MCF 10A (cell line): ENCODE data around the gene TCERG1L. TPM values are rescaled to one million over a fixed set of nuclear protein-coding genes. Genes with fewer than 3 reads are reported as not detected.

Experiments
- BruUV-seq: library from RNA; stranded (reverse); fragments of 400-500 nt; replicated peaks from 2 replicates; lab custom pipeline; 2021; lab: Mats Ljungman, UMichigan
- CTCF ChIA-PET: fragments of 300-600 bp; sonication (Branson Sonifier 250); formaldehyde crosslinking; extraction: SDS; loops from one replicate; lab custom pipeline; 2021; ENCODE audit warnings: antibody characterized with exemption, inconsistent platforms; lab: Yijun Ruan, JAX
- POLR2A ChIA-PET: fragments of 300-600, 350-650 bp; sonication (Branson Sonifier 250); formaldehyde crosslinking; extraction: SDS; loops from one replicate; lab custom pipeline; 2020; ENCODE audit warnings: antibody characterized with exemption, inconsistent platforms; lab: Yijun Ruan, JAX
- DNase-seq: peaks from one replicate; pipeline ENCODE4 v3.0.0-alpha.2; 2018; ENCODE audit not compliant: unreplicated experiment
- H3K27ac Mint-ChIP-seq: one replicate; pipeline ENCODE4 v1.8.0; 2022; ENCODE audit warnings: mild to moderate bottlenecking, low read depth, mixed read lengths; ENCODE audit not compliant: unreplicated experiment
- H3K27me3 Mint-ChIP-seq: one replicate; pipeline ENCODE4 v1.8.0; 2022; ENCODE audit warnings: mixed read lengths; ENCODE audit not compliant: insufficient read depth, unreplicated experiment
- H3K36me3 Mint-ChIP-seq: one replicate; pipeline ENCODE4 v1.8.0; 2022; ENCODE audit warnings: mild to moderate bottlenecking, moderate library complexity, mixed read lengths; ENCODE audit not compliant: insufficient read depth, unreplicated experiment
- H3K4me1 Mint-ChIP-seq: one replicate; pipeline ENCODE4 v1.8.0; 2022; ENCODE audit warnings: mixed read lengths; ENCODE audit not compliant: insufficient read depth, unreplicated experiment
- H3K4me3 Mint-ChIP-seq: one replicate; pipeline ENCODE4 v1.8.0; 2022; ENCODE audit warnings: mild to moderate bottlenecking, moderate library complexity, mixed read lengths; ENCODE audit not compliant: unreplicated experiment
- H3K9me3 Mint-ChIP-seq: one replicate; pipeline ENCODE4 v1.8.0; 2022; ENCODE audit warnings: mixed read lengths; ENCODE audit not compliant: unreplicated experiment
- intact Hi-C: fragments of 100-400 bp; cut with micrococcal nuclease; formaldehyde crosslinking; loops from 2 replicates; pipeline ENCODE4 v1.14.1; 2022
- total RNA-seq: library from RNA; stranded (reverse); gene quantifications from 2 replicates; pipeline ENCODE4 v1.2.3, GENCODE V29; 2022
- TF ChIP-seq, protein P1 (sequence below): fragments of 200-600 bp; IDR thresholded peaks from one replicate; pipeline ENCODE4 v1.8.0; 2022; ENCODE audit warnings: antibody characterized with exemption, mild to moderate bottlenecking; ENCODE audit not compliant: unreplicated experiment

TCERG1L gene
- total RNA-seq, 1 experiment from 2014 or later: not detected

DNA sequence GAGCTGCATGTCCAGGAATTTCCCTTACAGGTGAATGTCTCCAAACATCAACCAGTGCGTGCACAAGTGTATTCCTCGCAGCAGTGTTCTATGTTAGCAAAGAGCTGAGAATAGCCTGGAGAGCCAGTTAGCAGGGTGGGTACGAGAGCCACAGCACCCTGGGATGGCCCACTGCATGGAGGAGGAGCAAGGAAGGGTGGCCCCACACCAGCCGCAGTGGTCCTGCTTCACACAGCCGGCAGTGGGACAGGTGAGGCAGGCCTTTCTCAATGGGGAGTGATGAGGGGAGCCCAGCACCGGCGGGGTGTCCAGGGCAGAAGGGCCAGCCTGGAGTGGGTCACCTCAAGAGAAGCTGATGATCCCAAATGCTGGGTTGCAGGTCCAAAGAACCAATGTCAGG is 240.7 kb downstream of the TCERG1L start:
- Mint-ChIP-seq H3K27me3 (no peaks in the 10 kb centered on the region), H3K36me3 (no peaks in the 10 kb centered on the region), H3K9me3 (no peaks in the 10 kb centered on the region), H3K4me3 (no peak overlapping the region), H3K4me1 (no peaks in the 10 kb centered on the region), H3K27ac (no peak overlapping the region)
- BruUV-seq: no TSS peak
- POLR2A ChIA-PET: no interaction called here
- CTCF ChIA-PET: interaction anchor here (0.7 kb wide), 1 partner anchor 1672 kb away, joined by 4 read pairs; no protein-coding TSS in a partner anchor
- TF ChIP-seq, protein P1, sequence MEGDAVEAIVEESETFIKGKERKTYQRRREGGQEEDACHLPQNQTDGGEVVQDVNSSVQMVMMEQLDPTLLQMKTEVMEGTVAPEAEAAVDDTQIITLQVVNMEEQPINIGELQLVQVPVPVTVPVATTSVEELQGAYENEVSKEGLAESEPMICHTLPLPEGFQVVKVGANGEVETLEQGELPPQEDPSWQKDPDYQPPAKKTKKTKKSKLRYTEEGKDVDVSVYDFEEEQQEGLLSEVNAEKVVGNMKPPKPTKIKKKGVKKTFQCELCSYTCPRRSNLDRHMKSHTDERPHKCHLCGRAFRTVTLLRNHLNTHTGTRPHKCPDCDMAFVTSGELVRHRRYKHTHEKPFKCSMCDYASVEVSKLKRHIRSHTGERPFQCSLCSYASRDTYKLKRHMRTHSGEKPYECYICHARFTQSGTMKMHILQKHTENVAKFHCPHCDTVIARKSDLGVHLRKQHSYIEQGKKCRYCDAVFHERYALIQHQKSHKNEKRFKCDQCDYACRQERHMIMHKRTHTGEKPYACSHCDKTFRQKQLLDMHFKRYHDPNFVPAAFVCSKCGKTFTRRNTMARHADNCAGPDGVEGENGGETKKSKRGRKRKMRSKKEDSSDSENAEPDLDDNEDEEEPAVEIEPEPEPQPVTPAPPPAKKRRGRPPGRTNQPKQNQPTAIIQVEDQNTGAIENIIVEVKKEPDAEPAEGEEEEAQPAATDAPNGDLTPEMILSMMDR: no peak
- DNase-seq: no peak
- intact Hi-C loops: no loop called here

DNA sequence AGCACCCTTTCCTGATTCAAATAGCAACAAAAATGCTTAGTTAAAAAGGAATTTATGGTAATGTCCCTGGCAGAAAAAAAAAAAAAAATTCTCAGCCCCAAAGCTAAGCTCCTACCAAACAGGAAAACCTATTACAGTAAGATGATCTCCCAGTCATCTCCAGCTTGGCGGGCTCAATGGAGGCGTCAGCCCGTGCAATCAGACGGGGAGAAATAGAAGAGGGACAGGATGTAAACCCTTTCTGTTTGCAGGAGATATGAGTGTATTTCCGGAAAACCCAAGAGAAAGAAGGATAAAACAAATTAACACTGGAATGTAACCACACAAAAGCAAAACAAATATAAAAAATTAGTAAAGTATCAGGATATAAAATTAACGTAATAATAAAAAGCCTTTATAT is 242.8 kb downstream of the TCERG1L start:
- H3K27me3 Mint-ChIP-seq: no peaks in the 10 kb centered on the region
- H3K36me3 Mint-ChIP-seq: no peaks in the 10 kb centered on the region
- ChIA-PET POLR2A (no interaction called here), CTCF (no interaction called here)
- TF ChIP-seq, protein P1: no peak
- no peak overlapping the region for H3K27ac Mint-ChIP-seq
- H3K4me1 Mint-ChIP-seq: no peaks in the 10 kb centered on the region
- H3K4me3 Mint-ChIP-seq: no peak overlapping the region
- BruUV-seq: no TSS peak
- no peaks in the 10 kb centered on the region for H3K9me3 Mint-ChIP-seq
- intact Hi-C loops: no loop called here
- no peak for DNase-seq

DNA sequence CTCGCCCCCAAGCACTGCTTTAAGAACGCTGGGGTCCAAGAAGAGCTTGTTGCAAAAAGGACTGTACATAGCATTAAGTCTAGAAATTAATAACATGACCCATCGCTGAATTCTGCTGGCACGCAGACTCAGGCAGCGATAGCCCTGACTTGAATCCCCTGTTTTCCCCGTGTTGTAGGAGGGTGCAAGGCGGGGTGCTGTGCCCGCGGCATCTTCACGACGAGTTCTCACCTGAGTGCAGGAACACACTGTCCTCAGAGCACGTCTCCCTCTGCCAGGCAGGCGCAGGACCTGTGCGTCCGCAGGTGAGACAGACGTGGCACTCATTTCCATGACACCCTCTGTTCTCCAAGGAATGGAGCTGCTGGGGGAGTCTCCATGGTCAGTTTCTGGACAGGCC is 243.2 kb downstream of the TCERG1L start:
- BruUV-seq: no TSS peak
- ChIA-PET POLR2A (no interaction called here), CTCF (no interaction called here)
- intact Hi-C loops: no loop called here
- H3K27ac Mint-ChIP-seq: no peak overlapping the region
- no peak overlapping the region for H3K4me3 Mint-ChIP-seq
- no peak for DNase-seq
- H3K36me3 Mint-ChIP-seq: no peaks in the 10 kb centered on the region
- H3K27me3 Mint-ChIP-seq: no peaks in the 10 kb centered on the region
- H3K4me1 Mint-ChIP-seq: no peaks in the 10 kb centered on the region
- H3K9me3 Mint-ChIP-seq: no peaks in the 10 kb centered on the region
- TF ChIP-seq, protein P1: no peak

DNA sequence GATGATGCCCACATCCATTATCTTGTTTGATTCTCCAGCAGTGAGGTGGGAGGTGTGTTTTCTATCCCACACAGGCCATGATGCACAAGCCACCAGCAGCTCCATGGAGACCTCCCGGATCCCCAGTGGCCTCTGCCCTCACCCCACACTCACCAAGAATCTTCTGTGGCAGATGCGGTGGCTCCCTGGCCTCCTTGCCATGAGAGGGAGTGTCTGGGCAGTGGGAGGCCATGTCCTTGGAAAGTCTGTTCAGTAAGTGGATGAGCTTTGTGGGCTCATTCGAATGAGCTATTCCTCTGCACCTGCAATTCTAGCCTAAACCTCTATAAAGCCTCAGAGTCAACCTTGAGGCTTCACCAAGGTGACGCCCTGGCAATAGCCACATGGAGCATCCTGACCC is 243.8 kb downstream of the TCERG1L start:
- no TSS peak for BruUV-seq
- TF ChIP-seq, protein P1: no peak
- Mint-ChIP-seq H3K27ac (no peak overlapping the region), H3K4me1 (no peaks in the 10 kb centered on the region), H3K36me3 (no peaks in the 10 kb centered on the region), H3K27me3 (no peaks in the 10 kb centered on the region), H3K9me3 (no peaks in the 10 kb centered on the region), H3K4me3 (no peak overlapping the region)
- no peak for DNase-seq
- intact Hi-C loops: no loop called here
- CTCF ChIA-PET: no interaction called here
- POLR2A ChIA-PET: interaction anchor here (0.5 kb wide), 1 partner anchor 621 kb away, joined by 3 read pairs; no protein-coding TSS in a partner anchor
